Endometrial microvascular endothelial cells (primary cell): ENCODE measurements around the gene GP1BB. TPM values are rescaled to one million over a fixed set of nuclear protein-coding genes. Genes with fewer than 3 reads are reported as not detected.

ENCODE experiments used
- in situ Hi-C: cut with HindIII; loops from 2 replicates; pipeline ENCODE4 v1.10.0; 2017; ENCODE audit warnings: low sequenced_read_pairs, low pct_unique_long_range_greater_than_20kb; ENCODE audit errors: inconsistent ontology term
- total RNA-seq: library from RNA; depleted of rRNA; stranded (reverse); fragments of >200 nt; gene quantifications from one replicate; pipeline ENCODE4 v1.2.3, GENCODE V29; 2015; ENCODE audit errors: inconsistent ontology term

The GP1BB gene
- total RNA-seq, 1 donor from 2014 or later = not detected

DNA sequence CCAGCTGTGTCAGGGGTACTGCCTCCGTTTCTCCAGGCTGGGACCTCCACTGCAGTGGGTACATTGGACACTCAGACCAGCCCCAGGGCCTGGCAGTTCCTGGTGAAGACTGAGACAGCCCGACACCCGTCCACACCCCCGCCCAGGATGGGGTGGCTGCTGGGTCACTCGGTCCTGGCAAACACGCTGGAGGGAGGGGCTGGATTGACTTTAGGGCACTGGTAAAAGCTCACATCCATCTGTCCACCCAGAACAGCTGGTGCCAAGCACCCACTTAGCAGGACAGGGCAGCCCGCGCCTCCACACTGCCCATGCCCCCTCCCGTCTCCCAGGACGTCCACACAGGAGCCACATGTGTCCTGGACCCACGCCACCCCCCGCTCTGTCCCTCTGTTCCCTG is 26.5 kb downstream of the GP1BB start:
- in situ Hi-C loops = loop anchor here (25.0 kb wide), 1 partner anchor 362 kb away; the partner anchor contains the start of genes RANBP1 and TRMT2A

DNA sequence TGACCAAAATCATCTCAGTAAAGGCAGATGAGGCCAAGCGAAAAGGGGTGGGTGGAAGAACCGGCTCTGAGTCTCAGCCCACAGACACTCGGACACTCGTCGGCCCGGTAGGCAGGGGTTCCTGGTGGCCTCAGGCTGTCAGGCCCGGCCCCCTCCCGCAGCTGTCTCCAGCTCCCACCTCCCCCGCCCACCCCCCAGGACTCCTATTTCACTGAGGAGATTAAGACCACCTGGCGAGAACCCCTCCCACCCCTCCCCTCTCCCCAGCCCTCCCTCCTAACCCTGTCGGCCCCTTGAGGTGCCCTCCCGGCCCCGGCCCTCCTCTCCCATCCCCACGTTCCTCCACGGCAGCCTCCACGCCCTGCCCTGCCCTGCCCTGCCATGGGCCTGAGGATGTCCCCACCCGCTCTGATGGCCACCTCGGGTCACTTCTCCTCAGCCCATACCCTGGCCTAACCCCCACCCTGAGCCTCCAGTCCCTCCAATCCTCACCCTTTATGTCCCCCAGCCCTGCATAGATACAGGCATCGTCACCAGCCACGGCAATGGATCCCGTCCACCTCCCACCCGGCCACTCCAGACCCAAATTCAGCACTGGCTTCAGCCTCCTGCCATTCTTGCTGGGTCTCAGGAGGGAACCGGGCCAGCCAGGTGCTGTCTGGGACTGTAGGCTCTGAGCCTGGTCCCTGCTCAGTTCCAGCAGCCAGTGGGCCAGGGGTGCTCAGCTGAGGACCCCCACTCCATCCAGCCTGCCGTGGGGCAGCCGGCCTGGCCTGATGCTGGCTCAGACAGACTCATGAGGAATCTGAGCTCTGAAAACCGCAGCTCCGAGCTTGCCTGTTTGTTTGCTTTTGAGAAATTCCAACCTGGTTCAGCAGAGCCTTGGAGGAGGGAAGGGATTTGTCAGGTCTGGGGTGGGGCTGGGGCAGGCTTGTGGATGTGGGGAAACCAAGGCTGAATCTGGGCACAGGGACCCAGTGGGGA is 27.5 kb downstream of the GP1BB start:
- in situ Hi-C loops = loop anchor here (25.0 kb wide), 1 partner anchor 362 kb away; the partner anchor contains the start of genes RANBP1 and TRMT2A

DNA sequence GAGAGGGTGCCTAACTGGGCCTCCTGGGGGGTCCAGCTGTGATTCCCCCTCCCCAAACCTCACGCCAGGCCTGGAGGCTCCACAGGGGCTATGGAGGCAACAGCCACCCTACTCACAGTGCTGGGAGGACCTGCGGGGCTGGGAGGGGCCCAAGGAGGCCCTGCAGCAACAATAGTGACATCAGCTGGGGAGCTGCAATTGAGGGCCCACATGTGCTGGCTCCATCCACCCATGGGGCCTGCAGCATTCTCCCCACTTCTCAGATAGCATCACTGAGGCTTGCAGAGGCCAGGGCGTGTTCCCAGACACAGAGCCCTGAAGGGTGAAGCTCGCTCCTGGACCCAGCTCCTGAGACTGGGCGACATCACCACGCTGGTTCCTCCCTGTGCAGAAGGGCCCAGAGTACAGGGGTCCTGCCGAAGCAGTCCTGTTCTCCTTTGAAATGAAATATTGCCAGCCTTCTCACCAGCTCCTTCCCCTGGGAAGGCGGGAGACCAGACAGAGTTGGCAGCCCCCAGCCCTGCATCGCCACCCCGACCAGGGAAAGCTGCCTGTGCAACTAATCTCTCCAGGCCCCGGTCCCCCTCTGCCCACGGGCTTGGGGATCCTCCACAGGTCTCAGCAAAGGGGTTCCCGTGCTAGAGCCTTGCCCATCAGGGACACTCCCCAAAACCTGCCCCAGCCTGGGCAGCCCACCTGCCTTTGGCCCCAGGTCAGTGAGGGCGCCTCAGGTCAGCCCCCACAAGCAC is 28.3 kb downstream of the GP1BB start:
- in situ Hi-C loops = loop anchor here (25.0 kb wide), 1 partner anchor 361 kb away; the partner anchor contains the start of genes RANBP1 and TRMT2A

- in situ Hi-C loops = loop anchor here (25.0 kb wide), 1 partner anchor 359 kb away; the partner anchor contains the start of genes RANBP1 and TRMT2A
Measured at GRCh38 chr22:19753090-19753842, 29.9 kb downstream of the GP1BB start.

DNA sequence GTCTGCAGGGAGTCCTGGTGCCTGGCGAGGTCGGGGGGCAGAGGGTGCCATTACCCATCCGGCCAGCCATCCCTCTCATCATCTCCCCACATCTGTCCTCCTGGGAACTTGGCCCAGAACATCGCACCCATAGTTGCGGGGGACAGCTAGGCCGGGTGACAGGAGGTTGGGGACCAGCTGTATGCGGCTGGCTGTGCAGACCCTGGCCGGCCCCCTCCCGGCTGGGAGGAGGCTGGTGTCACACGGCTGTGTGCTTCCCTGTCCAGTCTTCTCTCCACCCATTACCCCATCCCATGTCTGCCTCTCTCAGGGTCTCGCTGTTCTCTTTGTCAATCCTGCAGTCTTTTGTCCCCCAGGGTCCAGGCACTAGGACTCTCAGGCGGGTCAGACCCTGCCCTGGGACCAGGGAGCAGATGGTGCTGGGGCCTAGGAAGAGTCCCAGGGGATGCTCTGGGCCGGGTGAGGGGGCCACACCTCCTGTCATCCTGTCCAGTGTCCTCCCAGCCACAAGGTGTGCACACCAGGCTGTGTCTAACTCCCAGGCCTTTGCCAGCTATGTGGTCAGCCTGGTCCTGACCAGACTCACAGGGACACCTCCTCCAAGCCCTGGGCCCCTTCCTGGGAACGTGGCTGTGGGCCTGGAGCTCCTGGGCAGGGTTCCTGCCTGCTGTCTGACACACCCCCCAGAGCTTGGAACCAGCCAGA is 30.8 kb downstream of the GP1BB start:
- in situ Hi-C loops = loop anchor here (25.0 kb wide), 1 partner anchor 358 kb away; the partner anchor contains the start of genes RANBP1 and TRMT2A

GRCh38 chr22:19754701-19755144 is 31.4 kb downstream of the GP1BB start:
- in situ Hi-C loops = loop anchor here (5.0 to 25.0 kb wide), 2 partner anchors 138 to 358 kb away; partner anchors contain the start of genes RANBP1 and TRMT2A

DNA sequence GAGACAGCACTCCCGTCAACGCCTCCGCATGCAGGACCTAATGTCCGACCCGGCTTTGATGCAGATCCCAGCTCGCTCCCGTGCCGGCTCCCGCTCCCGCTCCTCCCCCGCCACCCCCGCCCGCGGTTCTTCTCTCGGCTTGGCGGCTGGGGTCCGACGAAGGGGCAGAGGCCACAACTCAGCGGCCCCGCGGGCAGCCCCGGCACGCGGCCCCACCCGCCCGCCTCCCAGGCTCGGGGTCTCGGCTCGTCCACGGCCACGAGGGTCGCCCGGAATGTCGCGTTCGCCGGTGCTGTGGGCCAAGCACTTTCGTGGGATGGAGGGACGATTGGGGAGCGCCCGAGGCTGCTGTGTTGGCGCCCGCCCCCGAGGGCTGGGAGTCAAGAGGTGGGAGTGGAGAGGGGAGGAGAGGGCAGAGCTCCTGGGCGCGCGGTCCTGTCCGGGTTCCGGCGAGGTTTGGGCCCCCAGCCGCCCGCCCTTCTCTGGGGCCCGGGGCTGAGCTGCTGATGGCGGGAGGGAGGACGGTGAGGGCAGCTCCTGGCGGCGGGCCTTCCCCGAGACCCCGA is 31.9 kb downstream of the GP1BB start:
- in situ Hi-C loops = loop anchor here (5.0 to 25.0 kb wide), 2 partner anchors 137 to 357 kb away; partner anchors contain the start of genes RANBP1 and TRMT2A

DNA sequence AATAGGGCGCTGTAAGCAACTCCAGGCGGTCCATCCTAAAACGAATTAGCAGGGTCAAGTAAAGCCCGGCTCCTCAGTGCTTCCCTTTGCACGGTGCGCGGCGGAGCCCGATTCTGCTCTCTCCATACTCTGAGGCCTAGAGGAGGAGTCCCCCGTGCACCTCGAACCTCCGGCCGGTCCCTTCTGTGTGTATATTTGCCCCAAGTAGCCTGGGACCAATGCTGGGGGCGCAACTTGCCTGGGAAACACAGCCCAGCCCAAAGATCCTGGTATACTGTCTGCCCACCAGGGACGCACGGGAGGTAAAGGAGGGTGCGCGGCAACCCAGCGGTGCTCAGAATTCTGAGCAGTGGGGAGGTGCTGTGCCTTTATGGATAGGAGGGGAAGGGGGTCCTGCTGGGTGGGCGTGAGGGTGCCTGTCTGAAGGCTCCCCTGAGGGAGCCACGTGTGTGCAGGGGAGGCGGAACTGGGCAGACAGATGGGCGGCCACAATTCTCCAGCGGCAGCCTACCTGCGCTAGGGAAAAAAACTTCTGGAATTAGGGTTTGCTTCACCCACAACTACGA is 32.5 kb downstream of the GP1BB start:
- in situ Hi-C loops = loop anchor here (5.0 to 25.0 kb wide), 2 partner anchors 136 to 356 kb away; partner anchors contain the start of genes RANBP1 and TRMT2A

GRCh38 chr22:19756288-19757128 is 33.2 kb downstream of the GP1BB start:
- in situ Hi-C loops = loop anchor here (5.0 to 25.0 kb wide), 2 partner anchors 136 to 356 kb away; partner anchors contain the start of genes RANBP1 and TRMT2A

DNA sequence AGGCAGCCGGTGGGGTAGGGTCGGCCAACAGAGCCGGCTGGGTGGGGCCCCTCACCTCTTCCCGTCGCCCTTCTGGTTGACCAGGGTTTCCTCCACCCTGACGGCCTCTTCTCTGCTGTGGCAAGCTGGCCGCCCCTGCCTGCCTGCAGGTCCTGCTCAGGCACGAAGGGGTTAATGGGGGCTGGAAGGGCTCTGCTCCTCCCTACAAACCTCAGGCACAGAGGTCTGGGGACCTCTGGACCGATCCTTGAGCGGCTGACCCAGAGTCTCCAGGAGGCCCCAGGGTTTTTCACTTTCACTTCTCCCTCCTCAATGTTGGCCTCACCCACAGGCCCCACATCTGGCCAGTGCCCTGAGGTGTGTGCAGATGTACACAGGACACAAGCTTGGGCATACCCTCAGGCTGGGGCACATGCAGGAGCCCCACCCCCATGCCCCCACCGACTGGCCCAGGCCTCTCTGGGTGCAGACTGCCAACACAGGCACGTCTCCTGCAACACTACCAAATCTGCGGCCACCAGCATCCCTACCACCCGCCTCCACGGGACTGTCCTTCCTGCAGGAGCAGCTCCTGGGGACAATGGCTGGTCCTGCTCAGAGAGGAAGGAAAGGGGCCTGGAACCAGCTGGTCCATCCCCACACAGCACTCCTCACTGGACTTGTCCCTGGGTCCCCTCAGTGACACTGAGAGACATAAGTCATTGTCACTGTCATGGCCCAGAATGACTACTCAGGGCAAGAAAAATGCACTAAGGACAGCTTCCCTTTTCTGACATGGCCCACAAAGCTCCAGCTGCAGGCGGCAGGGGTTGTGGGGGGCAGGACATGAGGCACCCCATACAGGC is 34.0 kb downstream of the GP1BB start:
- in situ Hi-C loops = loop anchor here (5.0 to 25.0 kb wide), 2 partner anchors 135 to 355 kb away; partner anchors contain the start of genes RANBP1 and TRMT2A

- in situ Hi-C loops = loop anchor here (5.0 to 25.0 kb wide), 2 partner anchors 134 to 354 kb away; partner anchors contain the start of genes RANBP1 and TRMT2A
Measured at GRCh38 chr22:19757985-19758895, 34.9 kb downstream of the GP1BB start.

DNA sequence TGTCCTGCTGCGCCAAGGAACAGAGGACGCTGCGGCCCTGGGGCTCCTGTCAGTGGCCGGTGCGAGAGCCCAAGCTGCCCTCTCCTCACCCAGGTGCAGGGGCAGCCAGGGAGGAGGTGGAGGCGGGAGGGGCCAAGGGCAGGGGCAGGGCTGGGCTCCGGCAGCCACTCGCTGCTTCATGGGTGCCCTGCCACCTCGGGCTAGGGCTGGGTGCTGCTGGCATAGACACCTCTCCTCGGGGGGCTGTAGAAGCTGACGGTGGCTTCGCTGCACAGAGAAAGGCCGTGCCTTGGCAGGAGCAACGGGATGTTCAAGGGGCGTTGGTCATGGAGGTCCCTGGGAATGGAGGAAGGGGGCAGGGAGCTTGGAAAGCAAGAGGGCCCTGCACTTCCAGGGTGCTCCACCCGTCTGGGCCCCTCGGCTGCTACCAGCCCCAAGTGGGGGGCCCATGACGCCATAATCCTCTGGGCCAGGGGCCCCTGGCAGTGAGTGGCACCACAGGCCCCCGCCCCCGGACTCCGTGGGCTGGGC is 35.6 kb downstream of the GP1BB start:
- in situ Hi-C loops = loop anchor here (5.0 to 25.0 kb wide), 2 partner anchors 133 to 353 kb away; partner anchors contain the start of genes RANBP1 and TRMT2A

DNA sequence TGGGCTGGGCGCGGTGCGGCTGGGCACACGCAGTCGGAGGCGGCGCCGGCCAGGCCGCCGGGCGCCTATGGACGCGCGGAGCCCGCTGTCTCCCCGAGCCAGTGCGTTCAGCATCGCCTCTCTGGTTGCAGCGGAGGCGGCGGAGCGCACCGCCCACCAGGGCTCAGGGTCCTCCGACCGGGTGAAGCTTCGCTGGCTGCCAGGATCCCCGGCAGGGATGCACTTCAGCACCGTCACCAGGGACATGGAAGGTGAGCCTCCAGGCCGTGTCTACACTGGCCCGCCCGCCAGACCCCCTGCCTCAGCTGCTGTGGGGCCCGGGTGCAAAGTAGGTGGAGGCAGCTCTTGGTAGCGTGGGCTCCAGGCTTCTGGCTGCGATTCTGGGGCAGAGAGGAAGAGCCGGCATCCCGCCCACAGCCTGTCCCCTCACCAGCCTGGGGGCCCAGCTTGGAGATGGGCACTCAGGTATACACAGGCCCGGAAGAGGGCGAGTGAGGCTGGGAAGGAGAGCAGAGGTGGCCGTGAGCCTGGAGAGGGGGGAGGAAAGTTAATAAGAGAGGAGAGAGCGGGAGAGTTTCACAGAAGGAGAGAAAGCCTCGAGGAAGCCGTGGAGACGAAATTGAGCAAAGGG is 36.2 kb downstream of the GP1BB start:
- in situ Hi-C loops = loop anchor here (5.0 to 25.0 kb wide), 2 partner anchors 133 to 353 kb away; partner anchors contain the start of genes RANBP1 and TRMT2A
